HPDE6-E6E7 (cell line): ENCODE measurements around the gene PNKD.

Experiments
- DNase-seq: peaks from one replicate; pipeline ENCODE4 v3.0.0; 2011; ENCODE audit warnings: missing footprints; ENCODE audit errors: extremely low spot score

Gene PNKD

DNA sequence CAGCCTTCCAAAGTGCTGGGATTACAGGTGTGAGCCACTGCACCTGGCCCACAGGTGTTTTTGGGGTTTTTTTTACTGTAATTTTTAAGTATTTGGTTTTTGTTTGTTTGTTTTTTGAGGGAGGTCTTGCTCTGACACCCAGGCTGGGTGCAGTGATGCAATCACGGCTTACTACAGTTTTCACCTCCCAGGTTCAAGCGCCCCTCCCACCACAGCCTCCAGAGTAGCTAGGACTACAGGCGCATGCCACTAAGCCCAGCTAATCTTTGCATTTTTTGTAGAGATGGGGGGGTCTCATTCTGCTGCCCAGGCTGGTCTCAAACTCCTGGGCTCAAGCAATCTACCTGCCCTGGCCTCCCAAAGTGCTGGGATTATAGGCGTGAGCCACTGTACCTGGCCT lies 104.5 kb downstream of the PNKD start:
- no peak for DNase-seq

DNA sequence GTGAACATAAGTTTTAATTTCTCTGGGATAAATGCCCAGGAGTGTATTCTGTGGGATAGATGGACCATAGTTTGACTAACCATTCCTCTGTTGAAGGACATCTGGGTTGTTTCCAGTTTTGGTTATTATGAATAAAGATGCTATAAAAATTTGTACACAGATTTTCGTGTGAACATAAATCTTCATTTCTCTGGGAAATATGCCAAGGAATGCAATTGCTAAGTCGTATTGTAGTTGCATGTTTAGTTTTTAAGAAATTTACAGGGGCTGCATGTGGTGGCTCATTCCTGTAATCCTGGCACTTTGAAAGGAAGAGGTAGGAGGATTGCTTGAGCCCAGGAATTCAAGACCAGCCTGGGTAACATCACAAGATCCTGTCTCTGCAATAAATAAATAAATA lies 104.9 kb downstream of the PNKD start:
- DNase-seq: no peak

DNA sequence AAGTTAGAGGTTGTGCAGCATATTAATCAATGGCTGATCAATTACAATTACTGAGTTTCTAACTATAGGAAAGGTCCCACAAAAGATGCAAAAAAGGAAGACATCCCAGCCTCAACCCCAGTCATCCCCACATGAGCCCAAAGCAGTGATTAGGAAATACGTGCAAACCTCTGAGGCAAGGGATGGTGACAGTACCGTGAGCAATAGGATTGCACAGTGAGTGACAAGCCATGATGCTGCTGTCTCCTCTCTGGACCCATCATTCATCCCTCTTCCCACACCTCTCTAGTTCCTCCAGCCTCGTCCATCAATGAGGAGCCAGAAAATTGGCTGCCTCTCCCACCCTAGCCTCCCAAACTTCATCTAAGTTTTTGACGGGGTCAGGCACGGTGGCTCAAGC lies 107.7 kb downstream of the PNKD start:
- no peak for DNase-seq

DNA sequence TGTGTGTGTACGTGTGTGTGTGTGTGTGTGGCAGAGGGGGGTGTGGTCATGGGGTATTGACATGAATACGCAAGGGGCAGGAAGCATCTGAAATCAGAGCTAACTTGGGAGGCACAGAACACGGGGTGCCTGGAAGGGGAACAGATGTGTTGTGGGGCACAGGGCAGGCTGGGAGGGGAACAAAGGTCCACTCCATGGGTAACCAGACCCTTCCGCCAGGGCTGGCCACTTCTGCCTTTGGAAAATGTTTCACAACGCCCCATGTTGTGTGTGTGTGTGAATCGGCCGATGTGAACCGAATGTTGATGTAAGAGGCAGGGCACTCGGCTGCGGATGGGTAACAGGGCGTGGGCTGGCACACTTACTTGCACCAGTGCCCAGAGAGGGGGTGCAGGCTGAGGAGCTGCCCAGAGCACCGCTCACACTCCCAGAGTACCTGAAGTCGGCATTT lies 111.6 kb downstream of the PNKD start, which contains the start of gene SLC11A1:
Gene SLC11A1 (plus strand): TSS at position 358 of the 451 bp plus-strand sequence. CDS start 96 bp downstream, outside the sequence.
- DNase-seq: no peak

DNA sequence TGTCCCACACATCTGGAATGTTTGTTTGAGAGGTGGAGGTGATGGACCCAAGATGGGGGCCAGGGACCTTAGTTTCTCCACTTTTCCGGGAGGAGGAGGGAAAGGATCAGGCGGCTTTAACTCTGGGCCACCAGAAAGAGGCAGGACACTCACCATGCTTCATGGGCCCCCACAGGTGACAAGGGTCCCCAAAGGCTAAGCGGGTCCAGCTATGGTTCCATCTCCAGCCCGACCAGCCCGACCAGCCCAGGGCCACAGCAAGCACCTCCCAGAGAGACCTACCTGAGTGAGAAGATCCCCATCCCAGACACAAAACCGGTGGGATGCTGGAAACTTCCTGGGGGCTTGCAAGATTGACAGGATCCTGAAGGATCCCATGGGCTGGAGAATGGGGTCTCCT lies 112.5 kb downstream of the PNKD start:
- DNase-seq: no peak

DNA sequence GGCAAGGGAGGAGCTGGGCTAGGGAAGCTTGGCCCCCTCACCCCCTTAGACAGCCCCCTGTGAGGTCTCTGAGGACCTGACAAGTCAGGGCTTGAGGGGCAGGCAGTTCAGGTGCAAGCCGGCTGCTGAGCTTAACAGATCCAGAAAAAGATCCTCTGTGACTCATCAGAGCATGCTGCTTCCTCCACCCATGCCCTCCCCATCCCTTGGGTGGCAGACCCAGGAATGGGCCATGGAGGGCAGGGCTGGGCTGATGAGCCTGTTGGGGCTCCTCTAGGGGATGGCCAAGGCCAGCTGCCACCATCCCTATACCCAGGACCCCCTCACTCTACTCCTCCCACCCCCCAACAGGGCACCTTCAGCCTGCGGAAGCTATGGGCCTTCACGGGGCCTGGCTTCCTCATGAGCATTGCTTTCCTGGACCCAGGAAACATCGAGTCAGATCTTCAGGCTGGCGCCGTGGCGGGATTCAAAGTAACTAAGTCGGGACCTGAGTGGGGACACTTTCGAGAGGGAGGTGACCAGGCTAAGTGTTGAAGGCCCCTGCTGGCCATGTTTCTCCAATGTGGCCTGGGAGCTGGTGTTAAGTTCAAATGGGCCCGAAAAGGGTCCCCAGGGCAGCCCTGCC lies 113.7 kb downstream of the PNKD start:
- peak; percentile 73 for DNase-seq

DNA sequence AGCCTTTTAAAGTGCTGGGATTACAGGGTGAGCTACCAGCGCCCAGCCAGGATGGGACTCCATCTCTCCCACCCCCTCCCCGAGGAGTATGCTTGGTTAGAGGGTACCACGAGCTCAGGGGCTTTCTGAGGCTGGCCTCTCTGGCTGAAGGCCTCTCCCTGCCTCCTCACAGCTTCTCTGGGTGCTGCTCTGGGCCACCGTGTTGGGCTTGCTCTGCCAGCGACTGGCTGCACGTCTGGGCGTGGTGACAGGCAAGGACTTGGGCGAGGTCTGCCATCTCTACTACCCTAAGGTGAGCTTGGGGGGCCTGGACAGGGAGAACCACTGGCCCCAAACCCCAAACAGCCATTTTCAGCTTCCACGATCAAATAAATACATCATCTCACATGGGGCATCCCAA lies 114.7 kb downstream of the PNKD start:
- no peak for DNase-seq

DNA sequence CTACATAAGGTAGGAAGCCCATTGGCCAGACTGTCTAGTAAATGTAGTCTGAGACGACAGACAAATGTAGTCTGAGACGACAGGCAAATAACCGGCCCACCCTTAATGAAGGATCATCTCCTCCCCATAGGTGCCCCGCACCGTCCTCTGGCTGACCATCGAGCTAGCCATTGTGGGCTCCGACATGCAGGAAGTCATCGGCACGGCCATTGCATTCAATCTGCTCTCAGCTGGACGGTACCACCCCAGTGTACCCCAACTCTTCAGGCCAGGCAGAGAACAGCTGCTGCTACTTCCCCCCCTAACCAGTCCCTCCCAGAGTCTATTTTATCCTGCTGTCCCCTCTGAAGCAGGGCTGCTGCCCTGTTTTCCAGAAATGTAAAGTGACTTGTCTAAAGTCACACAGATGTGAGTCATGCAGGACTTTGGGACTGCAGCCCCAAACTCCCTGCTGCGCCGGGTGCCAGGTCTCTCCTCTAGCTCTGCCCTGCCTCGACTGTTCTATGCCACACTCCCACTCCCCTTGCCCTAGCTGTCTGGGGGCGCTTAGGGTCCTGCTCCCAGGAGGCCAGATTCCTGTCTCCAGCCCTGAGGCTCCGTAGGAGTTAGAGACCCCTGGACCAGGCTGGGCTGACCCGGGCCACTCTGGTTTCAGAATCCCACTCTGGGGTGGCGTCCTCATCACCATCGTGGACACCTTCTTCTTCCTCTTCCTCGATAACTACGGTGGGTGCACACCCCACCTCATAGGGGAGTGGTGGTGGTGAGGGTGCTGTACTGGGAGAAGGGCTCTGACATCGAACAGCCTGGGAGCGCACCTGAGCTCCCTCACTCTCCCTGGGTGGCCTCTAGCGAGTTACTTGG lies 116.4 kb downstream of the PNKD start:
- no peak for DNase-seq

DNA sequence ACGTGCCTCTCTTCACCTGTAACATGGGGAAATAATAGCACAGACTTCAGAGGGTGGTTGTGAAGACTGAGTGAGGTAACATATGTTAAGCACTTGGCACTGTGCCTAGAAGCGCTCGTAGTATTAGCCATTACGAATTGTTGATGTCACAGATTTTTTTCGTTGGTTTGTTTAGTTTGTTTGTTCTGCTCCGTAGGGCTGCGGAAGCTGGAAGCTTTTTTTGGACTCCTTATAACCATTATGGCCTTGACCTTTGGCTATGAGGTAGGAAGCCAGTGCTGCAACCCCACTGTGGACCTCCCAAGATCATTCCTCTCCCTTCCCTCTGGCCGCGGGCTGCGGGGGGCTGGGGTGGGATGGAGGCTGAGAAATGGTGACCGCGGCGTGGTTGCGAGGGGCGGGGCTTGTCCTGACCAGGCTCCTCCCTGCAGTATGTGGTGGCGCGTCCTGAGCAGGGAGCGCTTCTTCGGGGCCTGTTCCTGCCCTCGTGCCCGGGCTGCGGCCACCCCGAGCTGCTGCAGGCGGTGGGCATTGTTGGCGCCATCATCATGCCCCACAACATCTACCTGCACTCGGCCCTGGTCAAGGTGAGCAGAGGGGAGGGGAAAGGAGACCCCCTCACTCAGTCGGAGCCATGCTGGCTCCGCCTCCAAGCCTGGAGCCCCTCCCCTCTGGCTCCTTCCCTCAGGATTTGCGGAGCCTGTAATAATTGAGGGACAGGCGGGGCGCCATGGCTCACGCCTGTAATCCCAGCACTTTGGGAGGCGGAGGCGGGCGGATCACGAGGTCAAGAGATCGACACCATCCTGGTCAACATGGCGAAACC lies 117.3 kb downstream of the PNKD start:
- no peak for DNase-seq

DNA sequence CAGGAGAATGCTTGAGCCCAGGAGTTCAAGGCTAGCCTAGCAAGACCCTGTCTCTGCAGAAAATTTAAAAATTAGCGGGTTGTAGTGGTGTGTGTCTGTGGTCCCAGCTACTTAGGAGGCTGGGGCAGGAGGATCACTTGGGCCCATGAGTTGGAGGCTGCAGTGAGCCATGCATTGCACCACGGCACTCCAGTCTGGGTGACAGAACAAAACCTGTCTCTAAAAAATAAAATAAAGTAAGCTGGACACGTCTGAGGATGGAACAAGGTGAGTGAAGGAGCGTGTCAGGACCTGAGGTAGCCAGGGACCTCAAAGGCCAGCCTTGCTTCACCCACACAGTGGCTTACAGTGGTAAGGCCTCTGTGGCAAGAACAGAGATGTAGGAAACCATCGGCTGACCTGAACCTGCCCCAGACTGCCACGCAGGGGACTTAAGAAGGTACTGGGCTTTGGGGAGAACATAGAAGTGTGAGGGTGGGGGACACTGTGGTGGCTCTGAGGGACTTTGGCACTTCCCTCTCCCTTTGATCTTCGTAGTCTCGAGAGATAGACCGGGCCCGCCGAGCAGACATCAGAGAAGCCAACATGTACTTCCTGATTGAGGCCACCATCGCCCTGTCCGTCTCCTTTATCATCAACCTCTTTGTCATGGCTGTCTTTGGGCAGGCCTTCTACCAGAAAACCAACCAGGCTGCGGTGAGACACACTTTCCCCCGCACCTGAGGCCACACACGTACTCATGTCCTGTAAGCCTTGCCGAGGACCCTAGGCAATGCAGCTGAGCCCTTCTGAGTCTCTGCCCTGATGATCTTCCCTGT lies 119.2 kb downstream of the PNKD start:
- DNase-seq: no peak

DNA sequence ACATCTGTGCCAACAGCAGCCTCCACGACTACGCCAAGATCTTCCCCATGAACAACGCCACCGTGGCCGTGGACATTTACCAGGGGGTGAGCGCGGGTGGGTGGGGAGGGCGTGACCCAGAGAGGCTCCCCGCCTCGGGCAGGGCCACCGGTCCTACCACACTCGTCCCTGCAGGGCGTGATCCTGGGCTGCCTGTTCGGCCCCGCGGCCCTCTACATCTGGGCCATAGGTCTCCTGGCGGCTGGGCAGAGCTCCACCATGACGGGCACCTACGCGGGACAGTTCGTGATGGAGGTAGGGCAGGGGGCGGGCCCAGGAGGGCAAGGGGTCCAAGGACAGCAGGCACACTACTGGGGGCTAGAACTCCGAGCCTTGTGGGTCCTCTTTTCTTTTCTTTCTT lies 120.9 kb downstream of the PNKD start:
- no peak for DNase-seq

DNA sequence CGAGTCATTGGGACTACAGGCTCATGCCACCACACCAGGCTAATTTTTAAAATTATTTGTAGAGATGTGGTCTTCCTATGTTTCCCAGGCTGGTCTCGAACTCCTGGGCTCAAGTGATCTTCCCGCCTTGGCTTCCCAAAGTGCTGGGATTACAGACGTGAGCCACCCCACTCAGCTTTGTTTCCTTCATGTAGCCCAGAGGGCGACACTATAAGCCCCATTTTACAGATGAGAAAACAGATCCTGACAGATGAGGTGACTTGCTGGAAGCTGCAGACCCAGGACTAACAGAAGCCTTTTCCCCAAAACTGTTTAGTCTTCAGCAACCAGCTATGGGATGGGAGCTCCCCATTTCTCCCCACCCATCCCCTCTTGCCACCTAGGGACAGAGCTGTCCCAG lies 122.1 kb downstream of the PNKD start:
- DNase-seq: no peak

DNA sequence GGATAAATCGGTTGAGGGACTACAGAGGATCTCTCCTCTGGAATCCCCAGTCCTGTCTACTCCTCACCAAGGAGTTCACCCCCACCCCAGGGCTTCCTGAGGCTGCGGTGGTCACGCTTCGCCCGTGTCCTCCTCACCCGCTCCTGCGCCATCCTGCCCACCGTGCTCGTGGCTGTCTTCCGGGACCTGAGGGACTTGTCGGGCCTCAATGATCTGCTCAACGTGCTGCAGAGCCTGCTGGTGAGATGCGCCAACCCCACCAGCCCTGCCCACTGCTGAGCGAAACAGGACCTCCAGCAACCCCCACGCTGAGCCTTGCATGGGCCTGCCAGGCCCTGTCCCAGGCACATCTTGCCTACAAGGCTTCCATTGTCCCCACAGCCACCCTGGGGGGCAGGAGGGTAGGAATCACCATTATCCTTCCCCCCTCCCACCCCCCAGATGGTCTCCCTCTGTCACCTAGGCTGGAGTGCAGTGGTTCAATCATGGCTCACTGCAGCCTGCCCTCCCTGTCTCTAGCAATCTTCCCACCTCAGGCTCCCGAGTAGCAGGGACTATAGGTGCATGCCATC lies 122.7 kb downstream of the PNKD start:
- DNase-seq: no peak

DNA sequence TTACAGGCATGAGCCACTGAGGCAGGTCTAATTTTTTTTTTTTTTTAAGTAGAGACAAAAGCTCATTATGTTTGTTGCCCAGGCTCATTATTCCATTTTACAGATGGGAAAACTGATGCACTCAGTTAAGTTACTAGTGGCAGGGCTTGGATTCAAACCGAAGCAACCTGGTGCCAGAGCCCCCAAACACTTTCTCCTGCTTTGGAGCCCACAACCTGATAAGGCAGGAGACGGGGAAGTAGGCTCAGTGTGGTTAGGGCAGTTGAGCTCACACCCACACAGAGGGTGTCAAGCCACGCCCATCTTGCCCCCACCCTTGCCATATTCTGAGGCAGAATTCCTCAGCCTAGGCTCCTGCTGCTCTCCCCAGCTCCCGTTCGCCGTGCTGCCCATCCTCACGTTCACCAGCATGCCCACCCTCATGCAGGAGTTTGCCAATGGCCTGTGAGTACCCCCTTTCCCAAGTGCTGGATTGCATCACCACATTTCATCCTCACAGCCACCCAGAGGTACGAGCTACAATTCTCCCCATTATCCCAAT lies 123.5 kb downstream of the PNKD start:
- DNase-seq: no peak

DNA sequence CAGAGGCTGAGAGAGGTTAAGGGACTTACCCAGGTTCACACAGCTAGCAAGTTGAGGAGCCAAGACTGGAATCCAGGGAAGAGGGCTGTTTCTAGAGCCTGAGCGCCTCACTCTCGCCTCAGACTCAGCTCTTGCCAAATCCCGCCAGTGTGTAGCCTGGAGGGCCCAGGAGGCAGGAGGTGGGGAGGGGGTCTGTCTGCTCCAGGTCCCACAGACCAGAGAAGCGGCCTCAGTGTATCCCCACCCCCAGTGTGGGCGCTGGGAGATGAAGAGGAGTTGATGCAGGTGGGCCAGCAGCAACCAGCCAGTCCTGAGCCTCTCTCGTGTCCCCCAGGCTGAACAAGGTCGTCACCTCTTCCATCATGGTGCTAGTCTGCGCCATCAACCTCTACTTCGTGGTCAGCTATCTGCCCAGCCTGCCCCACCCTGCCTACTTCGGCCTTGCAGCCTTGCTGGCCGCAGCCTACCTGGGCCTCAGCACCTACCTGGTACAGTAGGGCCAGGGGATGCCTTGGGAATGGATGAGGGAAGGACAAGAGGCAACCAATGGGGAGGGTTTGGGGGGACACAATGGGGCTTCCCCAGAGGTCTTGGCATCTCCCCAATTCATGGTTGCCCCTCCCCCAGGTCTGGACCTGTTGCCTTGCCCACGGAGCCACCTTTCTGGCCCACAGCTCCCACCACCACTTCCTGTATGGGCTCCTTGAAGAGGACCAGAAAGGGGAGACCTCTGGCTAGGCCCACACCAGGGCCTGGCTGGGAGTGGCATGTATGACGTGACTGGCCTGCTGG lies 124.2 kb downstream of the PNKD start:
- DNase-seq: no peak

DNA sequence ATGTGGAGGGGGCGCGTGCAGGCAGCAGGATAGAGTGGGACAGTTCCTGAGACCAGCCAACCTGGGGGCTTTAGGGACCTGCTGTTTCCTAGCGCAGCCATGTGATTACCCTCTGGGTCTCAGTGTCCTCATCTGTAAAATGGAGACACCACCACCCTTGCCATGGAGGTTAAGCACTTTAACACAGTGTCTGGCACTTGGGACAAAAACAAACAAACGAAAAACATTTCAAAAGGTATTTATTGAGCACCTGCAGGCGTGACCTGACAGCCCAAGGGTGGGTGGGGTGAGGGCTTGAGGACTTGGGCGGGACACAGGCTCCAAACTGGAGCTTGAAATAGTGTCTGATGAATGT lies 124.7 kb downstream of the PNKD start:
- no peak for DNase-seq

DNA sequence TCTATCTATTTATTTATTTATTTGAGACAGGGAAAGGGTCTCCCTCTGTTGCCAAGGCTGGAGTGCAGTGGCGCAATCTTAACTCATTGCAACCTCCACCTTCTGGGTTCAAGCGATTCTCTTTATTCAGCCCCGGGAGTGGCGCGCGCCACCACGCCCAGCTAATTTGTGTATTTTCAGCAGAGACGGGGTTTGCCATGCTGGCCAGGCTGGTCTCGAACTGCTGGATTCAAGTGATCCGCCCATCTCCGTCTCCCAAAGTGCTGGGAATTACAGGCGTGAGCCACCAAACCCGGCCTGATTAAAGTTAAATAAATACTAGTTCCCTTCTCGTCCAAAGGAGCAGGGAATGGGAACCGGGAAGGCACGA lies 125.1 kb downstream of the PNKD start:
- no peak for DNase-seq

DNA sequence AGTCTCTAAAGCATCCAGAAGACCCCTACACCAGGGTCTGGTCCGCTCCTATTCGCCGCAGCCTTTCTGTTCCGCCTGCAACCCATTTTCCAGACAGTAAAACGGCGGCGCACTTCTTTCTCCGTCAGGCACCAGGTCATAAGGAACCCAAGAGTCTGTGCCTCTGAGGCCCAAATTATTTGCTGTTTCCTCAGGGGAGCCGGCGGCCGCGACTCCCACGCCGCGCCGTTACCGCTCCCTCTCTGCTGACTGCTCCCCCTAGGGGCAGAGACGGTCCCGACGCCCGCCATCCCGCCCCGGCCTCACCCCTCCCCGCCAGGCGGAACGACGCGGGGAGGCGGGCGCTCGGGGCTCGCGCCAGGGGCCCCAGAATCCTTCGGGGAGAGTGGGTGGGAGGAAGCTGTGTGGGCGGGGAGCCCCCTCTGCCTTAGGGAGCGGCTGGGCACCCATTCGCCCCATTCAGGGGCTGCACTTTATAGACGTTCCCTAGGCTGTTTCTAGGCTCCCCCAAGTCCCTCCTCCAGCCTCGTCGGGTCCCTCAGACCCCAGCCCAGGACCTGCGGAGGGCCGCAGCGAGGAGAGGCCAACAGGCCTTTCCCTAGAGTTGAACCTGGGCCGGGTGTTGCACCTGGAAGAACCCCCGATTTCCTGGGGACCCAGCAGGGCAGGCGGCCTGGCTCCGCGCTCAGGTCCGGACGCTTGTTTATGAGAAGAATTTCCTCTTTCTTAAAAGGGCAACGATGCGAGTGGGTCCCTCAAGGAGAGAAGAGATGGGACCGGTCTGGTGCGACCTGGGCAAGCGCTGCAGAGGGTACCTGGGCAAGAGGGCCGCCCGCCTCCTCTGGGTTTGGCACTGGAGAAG lies 125.7 kb downstream of the PNKD start:
- DNase-seq: peak; percentile 80
